Endothelial cell of coronary artery (primary cell): ENCODE data around the gene SMYD5. TPM values are rescaled to one million over a fixed set of nuclear protein-coding genes. Genes with fewer than 3 reads are reported as not detected.

ENCODE experiments used
- total RNA-seq: library from RNA; depleted of rRNA; stranded (reverse); fragments of >200 nt; gene quantifications from 2 replicates; pipeline ENCODE4 v1.2.3, GENCODE V29; 2014

The SMYD5 gene
- total RNA-seq: 14.6 and 16.5 TPM in 2 replicates

GRCh38 chr2:73214120-73215035 lies at the start of gene SMYD5:
TSS of gene SMYD5 (plus strand) at chr2:73214245. CDS start at chr2:73214267, 22 bp downstream.

GRCh38 chr2:73202156-73203054 lies 11.6 kb upstream of the SMYD5 start, which contains the start of gene NOTO:
TSS of gene NOTO (plus strand) at chr2:73202574. CDS start at chr2:73202667, 93 bp downstream.

GRCh38 chr2:73233154-73233931 lies 19.3 kb downstream of the SMYD5 start, which contains the start of gene PRADC1:
TSS of gene PRADC1 (minus strand) at chr2:73233239. CDS start at chr2:73233160, 79 bp downstream.

GRCh38 chr2:73233932-73234832 lies 20.1 kb downstream of the SMYD5 start, which contains the start of gene CCT7:
TSS of gene CCT7 (plus strand) at chr2:73234308. CDS start at chr2:73234379, 71 bp downstream.

Other genes starting within 250 kb of the SMYD5 start
- 13.5 and 15.4 TPM in 2 replicates for gene SFXN5, start 142.5 kb upstream of the SMYD5 start, total RNA-seq
- 34.2 and 39.9 TPM in 2 replicates for gene RAB11FIP5, start 101.3 kb upstream of the SMYD5 start, total RNA-seq
- not detected in 2 replicates for gene NOTO, start 11.7 kb upstream of the SMYD5 start, total RNA-seq
- gene PRADC1, start 19.0 kb downstream of the SMYD5 start, total RNA-seq: 13.2 and 21.0 TPM in 2 replicates
- gene CCT7, start 20.1 kb downstream of the SMYD5 start, total RNA-seq: 501 and 527 TPM in 2 replicates
- gene FBXO41, start 70.2 kb downstream of the SMYD5 start, total RNA-seq: 0.56 and 0.72 TPM in 2 replicates
- gene EGR4, start 79.3 kb downstream of the SMYD5 start, total RNA-seq: not detected in 2 replicates
- 8.9 and 10.1 TPM in 2 replicates for gene ALMS1, start 171.6 kb downstream of the SMYD5 start, total RNA-seq